Activated T-helper 1 cell treated with anti-CD3 and anti-CD28 coated beads, Interleukin-2, amount 50 U/mL, for 16 hours (primary cell): ENCODE results near the gene PSMA7.

Experiments used
- DNase-seq, 2 donors: peaks; one replicate each; pipeline ENCODE4 v3.0.0-alpha.2; 2020; ENCODE audit warnings: low read depth in 1 of 2, low spot score in 1 of 2

Gene PSMA7

GRCh38 chr20:62172666-62173065, 29.5 kb upstream of the PSMA7 start:
- DNase-seq = no peak

DNA sequence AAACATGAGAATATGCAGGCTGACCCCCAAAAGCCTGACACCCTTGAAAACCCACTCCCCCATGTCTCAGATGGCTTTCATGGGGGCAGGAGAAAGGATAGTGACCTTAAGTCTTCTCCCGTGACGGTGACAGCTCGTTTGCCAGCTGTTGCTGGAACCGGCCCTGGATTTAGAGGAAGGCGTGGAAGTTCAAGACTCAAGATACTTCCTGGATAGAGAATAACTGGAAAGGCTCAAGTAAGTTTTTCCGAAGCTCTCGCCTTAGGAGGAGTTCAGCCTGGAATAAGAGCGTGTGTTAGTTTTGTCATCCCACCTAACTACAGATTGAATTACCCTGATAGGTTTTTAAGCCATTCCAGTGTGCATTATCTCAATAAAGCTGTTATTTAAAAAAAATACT, 28.1 kb upstream of the PSMA7 start:
- DNase-seq = no peak

GRCh38 chr20:62170536-62170935, 27.3 kb upstream of the PSMA7 start:
- no peak for DNase-seq

DNA sequence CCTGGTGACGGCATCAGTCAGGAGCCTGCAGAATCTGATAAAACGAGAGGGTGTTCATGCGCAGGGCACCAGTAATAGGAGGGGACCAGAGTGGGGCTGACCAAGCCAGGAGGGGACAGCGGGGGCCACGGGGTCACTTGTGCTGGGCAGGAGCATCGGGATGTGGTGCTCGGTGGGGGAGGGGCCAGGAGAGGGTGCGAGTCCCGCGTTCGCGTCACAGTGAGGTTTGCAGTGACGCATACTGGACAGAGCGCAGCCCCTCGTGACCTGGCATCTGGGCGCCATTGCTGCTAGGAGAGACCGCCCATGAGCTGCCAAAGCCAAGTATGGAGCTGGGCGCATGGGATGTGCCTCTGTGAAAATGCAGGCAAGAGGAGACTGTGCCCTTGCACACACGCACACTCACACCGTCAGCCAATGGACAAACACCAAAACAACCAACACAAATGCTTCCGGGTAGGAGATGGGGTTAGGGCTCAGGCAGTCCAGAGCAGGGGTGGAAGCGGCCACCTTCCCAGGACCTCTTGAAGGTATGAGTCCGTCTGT, 25.8 kb upstream of the PSMA7 start:
- no peak for DNase-seq

- no peak for DNase-seq
These were observed 24.9 kb upstream of the PSMA7 start for GRCh38 chr20:62168061-62168460.

GRCh38 chr20:62167474-62167873, 24.3 kb upstream of the PSMA7 start:
- DNase-seq = no peak

DNA sequence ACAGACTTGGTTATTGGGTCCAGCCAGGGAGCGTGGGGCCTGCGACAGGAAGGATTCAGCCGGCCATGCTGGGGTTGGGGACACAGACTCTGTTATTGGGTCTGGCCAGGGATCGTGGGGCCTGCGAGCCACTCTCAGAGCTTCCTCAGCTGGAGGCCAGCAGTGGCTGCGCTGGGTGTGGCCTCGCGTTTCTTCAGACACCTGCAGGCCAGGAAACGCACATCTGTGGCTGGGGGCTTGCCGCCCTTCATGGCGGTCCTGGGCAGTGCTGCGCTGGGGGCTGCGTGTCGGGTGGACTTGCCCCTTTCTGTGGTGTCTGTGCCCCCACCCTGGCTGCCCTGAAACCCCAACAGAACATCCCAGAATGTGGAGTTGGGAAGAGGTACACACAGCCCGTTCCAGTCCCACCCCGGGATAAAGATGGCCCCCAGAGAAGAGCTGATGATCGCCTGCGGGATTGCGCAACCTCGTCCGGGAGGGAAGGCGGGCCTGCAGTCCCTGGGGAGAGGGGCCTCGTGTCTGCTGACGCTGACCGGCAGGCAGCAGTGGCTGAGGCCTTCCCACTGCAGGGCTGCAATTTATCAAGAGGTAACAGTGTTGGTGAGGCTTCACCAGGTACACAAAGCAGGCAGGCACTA, 22.7 kb upstream of the PSMA7 start:
- no peak for DNase-seq

GRCh38 chr20:62164879-62165761, 21.9 kb upstream of the PSMA7 start:
- no peak for DNase-seq

DNA sequence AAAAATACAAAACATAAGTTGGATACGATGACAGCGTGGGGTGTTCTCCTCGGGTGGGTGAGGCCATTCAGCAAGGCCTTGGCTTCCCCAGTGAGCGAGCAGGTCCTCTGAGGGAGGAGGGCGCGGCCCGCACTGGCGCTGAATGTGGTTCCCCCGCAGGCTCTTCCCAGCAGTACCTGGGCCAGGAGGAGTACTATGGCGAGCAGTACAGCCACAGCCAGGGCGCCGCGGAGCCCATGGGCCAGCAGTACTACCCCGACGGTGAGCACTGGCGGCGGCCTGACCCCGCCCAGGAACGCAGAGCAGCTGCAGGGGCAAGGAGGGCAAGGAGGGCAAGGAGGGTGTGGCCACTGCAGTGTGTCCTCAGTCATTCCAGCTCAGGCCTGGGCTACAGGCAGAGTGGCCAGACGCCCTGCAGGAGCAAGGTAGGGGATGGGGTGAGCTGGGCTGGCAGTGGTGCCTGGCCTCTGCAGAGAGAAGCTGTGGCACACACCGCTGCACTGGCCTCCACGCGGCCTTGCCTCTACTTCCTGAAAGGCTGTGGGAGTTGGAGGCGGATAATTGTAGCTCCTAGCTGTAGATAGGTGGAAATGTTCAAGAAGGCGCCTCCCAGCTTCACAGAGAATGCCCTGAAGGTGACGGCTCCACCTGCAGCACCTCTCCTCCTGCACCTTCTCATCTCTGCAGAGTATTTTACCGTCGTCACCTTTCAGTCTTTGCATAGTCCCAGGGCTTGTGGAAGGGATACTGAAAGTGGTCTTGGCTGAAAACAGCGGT, 21.0 kb upstream of the PSMA7 start:
- no peak for DNase-seq

DNA sequence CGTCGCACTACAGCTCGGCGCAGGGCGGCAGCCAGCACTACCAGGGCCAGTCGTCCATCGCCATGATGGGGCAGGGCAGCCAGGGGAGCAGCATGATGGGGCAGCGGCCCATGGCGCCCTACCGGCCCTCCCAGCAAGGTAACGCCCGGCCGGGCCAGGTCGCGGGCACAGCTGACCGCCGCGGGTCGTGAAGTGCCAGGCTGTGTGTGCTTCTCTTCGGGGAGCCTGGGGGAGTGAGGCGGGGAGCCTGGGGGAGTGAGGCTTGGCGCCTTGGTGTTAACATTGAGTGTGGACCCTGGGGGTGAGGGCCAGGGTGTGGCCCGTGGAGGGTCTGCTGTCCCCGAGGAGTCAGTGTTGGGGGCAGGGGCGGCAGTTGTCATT, 20.3 kb upstream of the PSMA7 start:
- no peak for DNase-seq

DNA sequence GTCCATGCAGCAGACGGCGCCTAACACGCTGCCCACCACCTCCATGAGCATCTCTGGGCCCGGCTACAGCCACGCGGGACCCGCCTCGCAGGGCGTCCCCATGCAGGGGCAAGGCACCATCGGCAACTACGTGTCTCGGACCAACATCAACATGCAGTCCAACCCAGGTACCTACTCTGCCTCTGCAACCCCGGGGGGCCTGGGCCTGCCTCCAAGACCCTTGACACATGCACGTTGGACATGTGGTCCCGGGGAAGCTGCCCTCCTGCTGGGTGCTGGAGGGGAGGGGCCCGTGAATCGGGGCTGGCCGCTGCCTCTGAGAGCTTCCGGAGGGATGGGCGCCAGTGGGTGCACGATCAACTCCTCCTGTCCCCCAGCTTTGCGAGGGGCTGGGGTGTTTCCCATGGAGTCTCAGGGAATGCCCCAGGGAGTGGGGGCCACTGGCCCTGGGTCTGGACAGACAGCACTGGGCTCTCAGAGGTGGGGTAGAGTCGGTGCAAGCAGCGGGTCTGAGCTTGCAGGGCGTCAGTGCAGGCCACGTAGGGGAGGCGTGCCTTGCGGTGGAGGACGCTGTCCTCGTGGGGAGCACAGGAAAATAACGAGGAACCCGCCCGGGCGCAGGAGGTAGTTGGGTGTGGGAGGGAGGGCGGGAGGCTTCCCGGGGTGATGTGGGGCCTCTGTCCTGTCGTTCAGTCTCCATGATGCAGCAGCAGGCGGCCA, 19.7 kb upstream of the PSMA7 start:
- DNase-seq = no peak

DNA sequence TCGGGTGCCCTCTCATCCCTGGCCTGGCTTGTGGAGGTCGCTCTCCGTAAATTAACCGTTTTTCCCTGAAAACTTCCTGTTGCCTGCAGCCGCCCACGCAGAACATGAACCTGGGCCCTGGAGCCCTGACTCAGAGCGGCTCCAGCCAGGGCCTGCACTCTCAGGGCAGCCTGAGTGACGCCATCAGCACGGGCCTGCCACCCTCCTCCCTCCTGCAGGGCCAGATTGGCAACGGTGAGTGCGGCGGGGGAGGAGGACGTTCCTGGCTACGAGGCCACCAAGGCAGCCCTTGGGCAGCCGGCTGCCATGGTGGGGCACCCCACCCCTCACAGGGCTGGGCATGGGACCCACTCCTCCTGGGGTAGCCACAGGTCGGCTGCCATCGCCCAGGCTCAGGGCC, 18.2 kb upstream of the PSMA7 start:
- DNase-seq = no peak

DNA sequence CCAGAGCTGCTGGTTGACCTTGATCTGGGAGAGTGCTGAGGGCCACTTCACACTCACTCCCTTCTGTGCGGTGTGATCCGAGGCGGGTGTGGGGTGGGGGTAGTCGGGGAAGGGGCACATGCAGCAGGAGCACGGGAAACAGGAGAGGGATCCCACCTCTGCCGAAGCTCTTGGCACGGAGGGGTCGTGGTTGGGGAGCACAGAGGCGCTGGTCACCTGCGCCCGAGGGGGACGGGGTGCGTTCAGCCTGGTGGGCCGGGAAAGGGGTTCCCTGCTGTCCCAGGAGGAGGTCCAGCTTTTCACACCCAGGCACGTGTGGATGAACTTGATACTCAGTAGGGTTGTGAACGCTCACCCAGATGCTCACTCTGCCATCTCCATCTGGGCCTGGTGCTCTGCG, 17.7 kb upstream of the PSMA7 start:
- DNase-seq = no peak

DNA sequence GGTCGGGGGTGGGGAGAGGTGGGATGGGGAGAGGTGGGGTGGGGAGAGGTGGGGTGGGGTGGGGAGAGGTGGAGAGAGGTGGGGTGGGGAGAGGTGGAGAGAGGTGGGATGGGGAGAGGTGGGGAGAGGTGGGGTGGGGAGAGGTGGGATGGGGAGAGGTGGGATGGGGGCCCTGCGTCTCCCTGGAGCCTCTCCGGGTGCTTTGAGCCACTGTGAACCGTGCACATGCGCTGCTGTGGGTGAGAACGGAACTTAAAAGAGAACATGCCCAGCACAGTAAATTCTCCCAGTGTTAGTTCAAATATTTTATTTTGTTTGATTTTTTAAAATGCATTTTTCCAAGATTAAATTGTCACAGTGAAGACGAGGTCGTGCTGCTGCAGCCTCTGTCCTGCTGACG, 17.1 kb upstream of the PSMA7 start:
- DNase-seq = no peak

DNA sequence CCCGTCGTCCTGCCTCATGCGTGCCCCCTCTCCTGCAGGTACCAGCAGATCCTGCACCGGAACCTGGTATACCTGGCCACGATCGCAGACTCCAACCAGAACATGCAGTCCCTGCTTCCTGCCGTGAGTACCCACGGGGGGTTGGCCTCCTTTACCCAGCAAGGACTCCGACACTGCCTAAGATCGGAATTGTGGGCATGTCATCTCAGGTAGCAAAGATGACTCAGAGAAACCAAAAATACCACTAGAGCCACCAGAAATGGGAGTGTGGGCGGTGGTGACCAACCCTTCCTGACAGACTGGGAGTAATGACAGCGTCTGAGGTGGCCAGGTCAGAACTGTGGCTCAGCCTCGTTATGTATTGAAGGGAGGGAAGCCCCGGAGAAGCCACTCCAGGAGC, 16.6 kb upstream of the PSMA7 start:
- peak in 1 of 2 donors; percentile 42 for DNase-seq

- no peak for DNase-seq
These were observed 15.9 kb upstream of the PSMA7 start for GRCh38 chr20:62159052-62159451.

- DNase-seq = no peak
These were observed 15.3 kb upstream of the PSMA7 start for GRCh38 chr20:62158541-62158940.

DNA sequence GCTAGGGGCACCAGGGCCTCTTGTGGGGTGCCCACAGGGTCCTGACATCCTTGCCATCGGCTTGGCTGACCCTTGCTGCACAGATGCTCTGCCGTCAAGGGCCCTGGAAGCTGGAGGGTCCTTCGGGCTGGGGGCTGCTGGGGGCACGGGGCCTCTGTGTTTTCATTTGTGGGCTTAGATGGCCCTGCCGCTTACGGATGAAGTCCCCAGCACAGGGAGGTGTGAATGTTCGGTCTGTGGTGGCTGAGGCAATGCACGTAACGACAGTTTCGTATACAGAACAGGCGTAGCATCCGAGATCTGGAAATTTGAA, 14.8 kb upstream of the PSMA7 start:
- no peak for DNase-seq

GRCh38 chr20:62157387-62158087, 14.3 kb upstream of the PSMA7 start:
- DNase-seq = no peak

DNA sequence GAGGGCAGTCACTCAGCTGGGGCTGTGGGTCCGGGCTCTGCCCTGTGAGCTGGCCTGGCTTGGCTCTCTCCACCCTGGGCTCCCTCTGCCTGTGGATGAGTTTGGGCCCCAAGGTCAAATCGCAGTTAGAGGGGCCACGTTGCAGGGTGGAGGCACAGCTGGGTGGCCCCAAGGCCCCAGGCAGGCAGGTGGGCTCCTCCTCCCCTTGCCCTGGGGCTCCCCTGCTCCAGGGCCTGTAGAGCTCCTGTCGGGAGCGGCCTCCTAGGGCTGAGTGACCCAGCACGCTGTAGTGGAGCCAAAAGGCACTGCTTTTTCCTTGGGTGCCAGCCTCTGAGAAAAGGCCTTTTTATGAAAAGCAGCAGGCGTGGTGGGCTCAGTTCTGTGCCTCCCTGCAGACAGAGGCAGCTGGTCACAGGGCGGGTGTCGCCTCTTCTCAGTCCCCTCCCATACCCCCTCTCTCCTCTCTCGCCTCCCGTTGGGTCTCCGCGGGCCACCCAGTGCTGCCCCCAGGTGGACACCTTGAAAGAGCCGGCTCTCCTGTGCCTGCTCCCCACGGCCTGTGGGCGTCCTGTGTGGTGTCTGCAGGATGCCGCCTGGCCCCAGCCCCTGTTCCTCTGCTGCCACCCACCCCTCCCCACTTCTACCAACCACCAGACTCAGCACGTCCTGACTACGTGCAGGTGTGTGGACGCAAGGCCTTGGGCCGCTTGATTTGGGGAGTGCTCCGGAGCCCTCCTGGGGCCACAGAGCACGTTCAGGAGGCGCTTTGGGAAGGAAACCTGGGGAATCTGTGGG, 13.6 kb upstream of the PSMA7 start:
- peak; percentile 46 to 55 for DNase-seq
